SK-N-SH (cell line): ENCODE measurements around the gene PANX2. TPM values are rescaled to one million over a fixed set of nuclear protein-coding genes. Genes with fewer than 3 reads are reported as not detected.

ENCODE experiments used
- CTCF ChIA-PET: fragments of 300-600, 350-600 bp; formaldehyde crosslinking; extraction: SDS; loops from one replicate; lab custom pipeline; 2021; lab: Yijun Ruan, JAX
- POLR2A ChIA-PET: fragments of 350-600 bp; sonication (Branson Sonifier 250); formaldehyde crosslinking; extraction: SDS; loops from one replicate; lab custom pipeline; 2020; ENCODE audit warnings: antibody characterized with exemption, inconsistent platforms; lab: Yijun Ruan, JAX
- DNase-seq: peaks from one replicate; pipeline ENCODE4 v3.0.0; 2012
- H2AFZ ChIP-seq: fragments of 200-600 bp; sonication (generic); 2 replicates; pipeline ENCODE4 v1.8.1; 2016; ENCODE audit warnings: antibody characterized with exemption, mild to moderate bottlenecking, low read depth
- H3F3A ChIP-seq: fragments of 200-600 bp; sonication (generic); replicated peaks from 2 replicates; pipeline ENCODE3; 2016; ENCODE audit warnings: antibody characterized with exemption, mild to moderate bottlenecking; ENCODE audit not compliant: insufficient read depth
- H3K27ac ChIP-seq, 2 experiments: fragments of 200-500 bp in 1 of 2; fragments of 200-600 bp in 1 of 2; sonication (Bioruptor generic) in 1 of 2; sonication (generic), shearing (Covaris generic) in 1 of 2; 2 replicates each; pipeline versions ENCODE4 v1.5.1 to v1.6.1; 2014 to 2016; ENCODE audit warnings: low read depth in 2 of 2, inconsistent platforms in 1 of 2, low read length in 1 of 2, mild to moderate bottlenecking in 1 of 2, mixed read lengths in 1 of 2
- H3K27me3 ChIP-seq: fragments of 200-600 bp; sonication (generic), shearing (Covaris generic); 2 replicates; pipeline ENCODE4 v1.6.1; 2016; ENCODE audit warnings: mixed run types; ENCODE audit not compliant: insufficient read depth
- H3K36me3 ChIP-seq, 2 experiments: fragments of 200-500 bp in 1 of 2; fragments of 200-600 bp in 1 of 2; sonication (Bioruptor generic) in 1 of 2; sonication (generic) in 1 of 2; replicated peaks in 1 of 2; 2 replicates each; pipeline versions ENCODE3 to v1.5.1; 2014 to 2016; ENCODE audit warnings: low read length in 1 of 2, mild to moderate bottlenecking in 1 of 2; ENCODE audit not compliant: insufficient read depth in 2 of 2, control insufficient read depth in 1 of 2
- H3K4me1 ChIP-seq, 2 experiments: fragments of 200-500 bp in 1 of 2; fragments of 200-600 bp in 1 of 2; sonication (Bioruptor generic) in 1 of 2; sonication (generic), shearing (Covaris generic) in 1 of 2; 2 replicates each; pipeline versions ENCODE4 v1.5.1 to v1.6.1; 2014 to 2016; ENCODE audit warnings: low read depth in 1 of 2, low read length in 1 of 2, mixed run types in 1 of 2; ENCODE audit not compliant: insufficient read depth in 2 of 2, control insufficient read depth in 1 of 2
- H3K4me2 ChIP-seq: fragments of 200-600 bp; sonication (generic), shearing (Covaris generic); 2 replicates; pipeline ENCODE4 v1.6.1; 2017; ENCODE audit warnings: mixed run types
- H3K4me3 ChIP-seq, 2 experiments: fragments of 200-500 bp in 1 of 2; fragments of 200-600 bp in 1 of 2; sonication (Bioruptor generic) in 1 of 2; sonication (generic), shearing (Covaris generic) in 1 of 2; 2 replicates each; pipeline versions ENCODE4 v1.5.1 to v1.8.1; 2014 to 2016; ENCODE audit warnings: low read depth in 2 of 2, inconsistent platforms in 1 of 2, low read length in 1 of 2, mild to moderate bottlenecking in 1 of 2, mixed read lengths in 1 of 2, moderate library complexity in 1 of 2
- H3K79me2 ChIP-seq: fragments of 200-600 bp; sonication (generic); 2 replicates; pipeline ENCODE4 v1.8.1; 2017; ENCODE audit warnings: mild to moderate bottlenecking; ENCODE audit not compliant: insufficient read depth
- H3K9ac ChIP-seq: fragments of 200-600 bp; sonication (generic); 2 replicates; pipeline ENCODE4 v1.6.1; 2017; ENCODE audit warnings: mixed run types
- H3K9me2 ChIP-seq: fragments of 200-600 bp; sonication (generic); 2 replicates; pipeline ENCODE4 v1.6.1; 2017; ENCODE audit warnings: mixed run types
- H3K9me3 ChIP-seq: fragments of 200-600 bp; sonication (generic); 2 replicates; pipeline ENCODE4 v1.6.1; 2017; ENCODE audit warnings: mixed run types, mild to moderate bottlenecking, moderate library complexity
- H4K20me1 ChIP-seq: fragments of 200-600 bp; sonication (generic); 2 replicates; pipeline ENCODE4 v1.6.1; 2017; ENCODE audit warnings: mild to moderate bottlenecking, mixed run types; ENCODE audit not compliant: insufficient read depth
- CHD2 ChIP-seq: fragments of 150-350 bp; IDR thresholded peaks from 2 replicates; pipeline ENCODE4 v1.6.1; 2018; ENCODE audit warnings: low read length; ENCODE audit not compliant: partially characterized antibody
- EP300 ChIP-seq, 2 experiments: IDR thresholded peaks; 2 replicates each; pipeline versions ENCODE4 v1.4.0 to v1.6.1; 2012; ENCODE audit warnings: borderline replicate concordance in 1 of 2, low read depth in 1 of 2, low read length in 1 of 2
- GABPA ChIP-seq: IDR thresholded peaks from 2 replicates; pipeline ENCODE4 v1.4.0; 2012; ENCODE audit warnings: low read depth, mild to moderate bottlenecking
- GATA2 ChIP-seq: sonication (generic); formaldehyde crosslinking; IDR thresholded peaks from 2 replicates; pipeline ENCODE4 v1.5.0; 2020; ENCODE audit warnings: mild to moderate bottlenecking, missing genetic modification reagents
- IRF3 ChIP-seq: fragments of 150-350 bp; IDR thresholded peaks from 2 replicates; pipeline ENCODE4 v1.6.1; 2016; ENCODE audit warnings: mild to moderate bottlenecking, low read depth, low read length
- MAX ChIP-seq: IDR thresholded peaks from 2 replicates; pipeline ENCODE4 v1.4.0; 2012; ENCODE audit warnings: low read depth
- RAD21 ChIP-seq: IDR thresholded peaks from 2 replicates; pipeline ENCODE4 v1.6.1; 2012; ENCODE audit warnings: mild to moderate bottlenecking, low read length
- SMC3 ChIP-seq: IDR thresholded peaks from 2 replicates; pipeline ENCODE4 v1.6.1; 2012; ENCODE audit warnings: low read depth, low read length, improper control_type of control experiment
- WGBS: methylation state at CpG from one replicate; pipeline ENCODE4 v1.1.6; 2017; ENCODE audit warnings: low lambda C conversion rate; 5-methylcytosine and 5-hydroxymethylcytosine counted together
- polyA plus RNA-seq, 3 experiments: library from polyadenylated mRNA; depleted of rRNA; stranded (reverse); fragments of >200 nt; gene quantifications; 2 replicates each; pipeline ENCODE4 v1.2.3, GENCODE V29; 2012

The PANX2 gene
- polyA plus RNA-seq, 1 of the 3 experiments (the other 2 are of a cell fraction), result 2.4 TPM

- no peak overlapping the region for H2AFZ ChIP-seq
- H3F3A ChIP-seq, result no peaks in the 10 kb centered on the region
- H3K4me3 ChIP-seq, result no peak overlapping the region
- H3K4me1 ChIP-seq, result peaks cover 0 to 15% of the 10 kb centered on the region in 2 experiments; a peak in 1 of 4 replicates
- H3K9me3 ChIP-seq, result no peaks in the 10 kb centered on the region
- ChIA-PET POLR2A (no interaction called here), CTCF (interaction anchor here (1.7 kb wide), 1 partner anchor 8 kb away, joined by 5 read pairs; no protein-coding TSS in a partner anchor)
- TF ChIP-seq RAD21 (no peak), EP300 (IDR thresholded peaks at IDR 0.05; ENCODE audit: borderline replicate concordance in 1 of 2, low read depth in 1 of 2, low read length in 1 of 2) (no peak)
- H3K27ac ChIP-seq, result no peak overlapping the region
- peaks cover 12 to 35% of the 10 kb centered on the region in 2 experiments for H3K36me3 ChIP-seq
- H3K79me2 ChIP-seq, result peaks cover 24% of the 10 kb centered on the region
- H3K4me2 ChIP-seq, result no peak overlapping the region
- no peaks in the 10 kb centered on the region for H3K27me3 ChIP-seq
- H4K20me1 ChIP-seq, result peaks cover 6% of the 10 kb centered on the region
- WGBS, result 93% methylated on average over 10 of the region's 16 CpGs
- no peaks in the 10 kb centered on the region for H3K9me2 ChIP-seq
- DNase-seq, result no peak
- no peak overlapping the region for H3K9ac ChIP-seq
These were observed 28.1 kb downstream of the PANX2 start for GRCh38 chr22:50198624-50199017.

- no peak for DNase-seq
- H3K36me3 ChIP-seq, result peaks cover 12 to 29% of the 10 kb centered on the region in 2 experiments
These were observed 28.8 kb downstream of the PANX2 start for GRCh38 chr22:50199251-50199721.

GRCh38 chr22:50199829-50200460 lies 29.4 kb downstream of the PANX2 start:
- ChIA-PET POLR2A (no interaction called here), CTCF (interaction anchor here (1.7 kb wide), 1 partner anchor 10 kb away, joined by 5 read pairs; no protein-coding TSS in a partner anchor)
- no peaks in the 10 kb centered on the region for H3F3A ChIP-seq
- no peaks in the 10 kb centered on the region for H3K27me3 ChIP-seq
- peak overlapping the region; percentile 90 for H3K4me2 ChIP-seq
- no peaks in the 10 kb centered on the region for H3K9me3 ChIP-seq
- peak overlapping the region; percentile 65 for H3K9ac ChIP-seq
- peak; percentile 65 for DNase-seq
- H3K79me2 ChIP-seq, result peaks cover 37% of the 10 kb centered on the region
- no peak for TF ChIP-seq GATA2
- peak; percentile 10; the same call in 1 of the 2 replicates for TF ChIP-seq MAX
- no peak for TF ChIP-seq SMC3
- H3K27ac ChIP-seq, result peak overlapping the region in 1 of 2 experiments; percentile 28; a peak in 1 of 4 replicates
- H2AFZ ChIP-seq, result peak overlapping the region; percentile 59; the same call in 1 of the 2 replicates
- peak overlapping the region; percentile 64 to 84 for H3K4me3 ChIP-seq
- 49% methylated on average over 8 of the region's 34 CpGs for WGBS
- peaks cover 17 to 22% of the 10 kb centered on the region in 2 experiments for H3K36me3 ChIP-seq
- H4K20me1 ChIP-seq, result peaks cover 6% of the 10 kb centered on the region
- H3K9me2 ChIP-seq, result no peaks in the 10 kb centered on the region
- peaks cover 0 to 15% of the 10 kb centered on the region in 2 experiments; a peak in 1 of 4 replicates for H3K4me1 ChIP-seq

More at GRCh38 chr22:50199251-50199721, 28.8 kb downstream of the PANX2 start:
- WGBS, result 94% methylated on average over 8 of the region's 18 CpGs
- Histone ChIP-seq H3K4me3 (no peak overlapping the region; a peak in 1 of 4 replicates), H3K79me2 (peaks cover 31% of the 10 kb centered on the region), H3K9ac (no peak overlapping the region), H4K20me1 (peaks cover 6% of the 10 kb centered on the region), H2AFZ (no peak overlapping the region), H3K27ac (no peak overlapping the region), H3K4me1 (peaks cover 0 to 15% of the 10 kb centered on the region in 2 experiments; a peak in 1 of 4 replicates), H3K9me3 (no peaks in the 10 kb centered on the region), H3K4me2 (peak overlapping the region; percentile 90), H3F3A (no peaks in the 10 kb centered on the region), H3K9me2 (no peaks in the 10 kb centered on the region), H3K27me3 (no peaks in the 10 kb centered on the region)
- ChIA-PET CTCF (interaction anchor here (1.7 kb wide), 1 partner anchor 9 kb away, joined by 5 read pairs; no protein-coding TSS in a partner anchor), POLR2A (no interaction called here)
- TF ChIP-seq CHD2, result no peak
- TF ChIP-seq GABPA, result no peak
- no peak for TF ChIP-seq IRF3
